ENCODE measurements around the gene MAPRE3. TPM values are rescaled to one million over a fixed set of nuclear protein-coding genes. Genes with fewer than 3 reads are reported as not detected.

MAPRE3 gene
- total RNA-seq, 2 donors from 2014 or later, result 9.3 to 15.8 TPM

DNA sequence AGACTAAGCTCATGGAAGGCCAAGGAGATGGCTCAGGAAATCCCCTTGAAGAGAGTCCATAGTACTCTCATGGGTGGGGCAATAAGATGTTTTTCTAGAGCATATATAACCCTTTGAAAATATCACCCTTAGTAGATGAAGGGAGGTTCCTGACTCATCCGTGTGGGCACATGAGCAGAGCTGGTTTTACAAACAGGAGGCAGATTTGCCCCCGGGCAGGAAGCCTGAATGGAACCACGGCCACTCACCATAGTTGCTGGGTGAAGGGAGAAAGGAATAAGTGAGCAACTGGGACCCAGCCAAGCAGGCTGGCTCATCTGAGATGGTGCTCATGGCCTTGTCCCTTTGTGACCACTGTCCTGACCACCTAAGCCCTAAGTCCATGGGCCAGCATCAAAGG lies 29.0 kb upstream of the MAPRE3 start:
- H3K36me3 ChIP-seq (replicated peaks in 1 of 2; ENCODE audit: insufficient read depth in 1 of 2, low read depth in 2 of 2), result no peaks in the 10 kb centered on the region
- WGBS, 2 donors, result 70 to 72% methylated on average over 3 of the region's 3 CpGs

DNA sequence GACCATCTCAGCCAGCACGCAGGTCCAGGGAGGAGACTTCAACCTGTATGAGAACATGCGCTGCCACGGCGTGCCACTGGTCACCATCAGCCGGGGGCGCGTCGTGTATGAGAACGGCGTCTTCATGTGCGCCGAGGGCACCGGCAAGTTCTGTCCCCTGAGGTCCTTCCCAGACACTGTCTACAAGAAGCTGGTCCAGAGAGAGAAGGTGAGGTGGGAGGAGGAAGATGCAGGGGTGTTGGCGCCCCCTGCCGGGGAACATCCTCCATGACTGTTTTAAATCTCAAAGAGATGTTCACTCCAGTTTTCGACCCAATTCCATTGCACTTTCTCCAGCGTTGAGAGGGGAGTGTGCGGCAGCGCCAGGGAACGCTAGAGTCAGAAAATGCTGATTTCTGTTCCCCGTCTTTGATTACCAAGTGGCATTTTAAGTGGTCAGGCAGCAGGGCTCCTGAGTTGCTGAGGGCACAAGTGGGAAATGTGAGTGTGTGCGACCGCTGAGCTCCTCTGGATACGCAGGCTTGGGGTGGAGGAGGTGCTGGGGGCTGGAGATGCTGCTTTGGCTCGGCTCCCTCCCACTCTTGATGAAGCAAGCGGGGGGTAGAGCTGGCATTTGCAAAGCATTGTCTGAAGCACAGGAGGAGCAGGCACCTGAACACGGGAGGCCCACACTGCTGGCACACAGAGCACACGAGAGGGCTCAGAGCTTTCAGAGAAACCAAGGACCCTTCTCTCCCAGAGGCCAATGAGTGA lies 27.7 kb upstream of the MAPRE3 start:
- H3K9me3 ChIP-seq, result no peaks in the 10 kb centered on the region
- no peak overlapping the region for H3K27ac ChIP-seq
- no peak for TF ChIP-seq POLR2A (IDR thresholded peaks at IDR 0.05)
- TF ChIP-seq, protein P1, sequence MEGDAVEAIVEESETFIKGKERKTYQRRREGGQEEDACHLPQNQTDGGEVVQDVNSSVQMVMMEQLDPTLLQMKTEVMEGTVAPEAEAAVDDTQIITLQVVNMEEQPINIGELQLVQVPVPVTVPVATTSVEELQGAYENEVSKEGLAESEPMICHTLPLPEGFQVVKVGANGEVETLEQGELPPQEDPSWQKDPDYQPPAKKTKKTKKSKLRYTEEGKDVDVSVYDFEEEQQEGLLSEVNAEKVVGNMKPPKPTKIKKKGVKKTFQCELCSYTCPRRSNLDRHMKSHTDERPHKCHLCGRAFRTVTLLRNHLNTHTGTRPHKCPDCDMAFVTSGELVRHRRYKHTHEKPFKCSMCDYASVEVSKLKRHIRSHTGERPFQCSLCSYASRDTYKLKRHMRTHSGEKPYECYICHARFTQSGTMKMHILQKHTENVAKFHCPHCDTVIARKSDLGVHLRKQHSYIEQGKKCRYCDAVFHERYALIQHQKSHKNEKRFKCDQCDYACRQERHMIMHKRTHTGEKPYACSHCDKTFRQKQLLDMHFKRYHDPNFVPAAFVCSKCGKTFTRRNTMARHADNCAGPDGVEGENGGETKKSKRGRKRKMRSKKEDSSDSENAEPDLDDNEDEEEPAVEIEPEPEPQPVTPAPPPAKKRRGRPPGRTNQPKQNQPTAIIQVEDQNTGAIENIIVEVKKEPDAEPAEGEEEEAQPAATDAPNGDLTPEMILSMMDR (IDR thresholded peaks at IDR 0.05), result peak; percentile 64 to 80 (median 70)
- peak; percentile 63 to 77 (median 68) for DNase-seq
- H3K4me1 ChIP-seq, result peaks cover 11% of the 10 kb centered on the region
- H3K36me3 ChIP-seq (replicated peaks in 1 of 2; ENCODE audit: insufficient read depth in 1 of 2, low read depth in 2 of 2), result no peaks in the 10 kb centered on the region
- H3K27me3 ChIP-seq, result peaks cover 0 to 7% of the 10 kb centered on the region in 2 donors
- ATAC-seq, result peak; percentile 49
- no peak overlapping the region for H3K4me3 ChIP-seq
- 26 to 27% methylated on average over 15 to 28 of the region's 28 CpGs for WGBS, 2 donors
- intact Hi-C loops (cut with DNase I), result loop anchor here (5.0 kb wide), 1 partner anchor 95 kb away; the partner anchor contains the start of gene DPYSL5

More for the DNA sequence above, 29.0 kb upstream of the MAPRE3 start:
- no peaks in the 10 kb centered on the region for H3K4me1 ChIP-seq
- TF ChIP-seq POLR2A (IDR thresholded peaks at IDR 0.05), result no peak
- TF ChIP-seq, protein P1 (IDR thresholded peaks at IDR 0.05), result no peak
- no peak overlapping the region for H3K27ac ChIP-seq
- H3K27me3 ChIP-seq, result peaks cover 0 to 7% of the 10 kb centered on the region in 2 donors
- no peak for DNase-seq
- no peak overlapping the region for H3K4me3 ChIP-seq
- no peak for ATAC-seq
- H3K9me3 ChIP-seq, result no peaks in the 10 kb centered on the region
- intact Hi-C loops (cut with DNase I), result loop anchor here (5.0 kb wide), 1 partner anchor 94 kb away; the partner anchor contains the start of gene DPYSL5

DNA sequence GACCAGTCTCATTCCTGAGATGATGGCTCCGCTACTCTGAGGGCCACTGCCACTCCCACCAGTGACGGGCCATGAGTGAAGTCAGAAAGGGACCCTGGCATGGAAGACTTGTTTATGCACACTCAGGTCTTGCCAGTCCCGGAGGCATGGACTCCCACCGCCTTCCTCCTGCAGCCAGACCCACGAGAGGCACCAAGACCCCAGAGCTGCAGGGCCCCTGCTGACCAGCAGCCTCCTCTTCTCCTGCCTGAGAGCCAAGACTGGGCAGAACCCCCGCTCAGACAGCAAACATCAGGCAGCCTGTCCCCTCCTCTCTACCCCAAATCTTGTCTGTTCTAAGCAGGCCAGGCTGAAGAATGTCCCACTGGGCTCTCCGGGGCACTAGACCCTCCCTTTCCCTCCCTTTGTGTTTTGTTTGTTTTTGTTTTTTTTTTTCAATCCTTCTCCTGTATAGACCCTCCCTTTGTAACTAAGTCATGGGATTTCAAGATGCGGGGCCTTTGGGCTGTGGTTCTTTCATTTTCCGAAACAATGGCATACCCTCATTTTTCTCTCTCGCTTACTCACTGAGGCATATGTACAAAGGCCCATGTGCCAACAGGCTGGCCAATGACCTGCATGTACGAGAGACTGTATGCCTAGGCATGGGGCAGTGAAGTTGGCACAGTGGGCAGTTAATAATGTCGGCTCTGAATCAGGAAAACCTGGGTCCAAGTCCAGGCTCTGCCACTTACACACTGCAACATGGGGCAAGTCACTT lies 24.3 kb upstream of the MAPRE3 start:
- Histone ChIP-seq H3K4me3 (no peak overlapping the region), H3K4me1 (peaks cover 11% of the 10 kb centered on the region), H3K36me3 (replicated peaks in 1 of 2; ENCODE audit: insufficient read depth in 1 of 2, low read depth in 2 of 2) (no peaks in the 10 kb centered on the region), H3K27ac (no peak overlapping the region), H3K27me3 (peaks cover 0 to 7% of the 10 kb centered on the region in 2 donors), H3K9me3 (no peaks in the 10 kb centered on the region)
- intact Hi-C loops (cut with DNase I), result no loop called here
- ATAC-seq (no peak), DNase-seq (no peak)
- TF ChIP-seq POLR2A (IDR thresholded peaks at IDR 0.05), result no peak
- TF ChIP-seq, protein P1 (IDR thresholded peaks at IDR 0.05), result no peak
- WGBS, 2 donors, result 87% methylated on average over 10 to 12 of the region's 12 CpGs

DNA sequence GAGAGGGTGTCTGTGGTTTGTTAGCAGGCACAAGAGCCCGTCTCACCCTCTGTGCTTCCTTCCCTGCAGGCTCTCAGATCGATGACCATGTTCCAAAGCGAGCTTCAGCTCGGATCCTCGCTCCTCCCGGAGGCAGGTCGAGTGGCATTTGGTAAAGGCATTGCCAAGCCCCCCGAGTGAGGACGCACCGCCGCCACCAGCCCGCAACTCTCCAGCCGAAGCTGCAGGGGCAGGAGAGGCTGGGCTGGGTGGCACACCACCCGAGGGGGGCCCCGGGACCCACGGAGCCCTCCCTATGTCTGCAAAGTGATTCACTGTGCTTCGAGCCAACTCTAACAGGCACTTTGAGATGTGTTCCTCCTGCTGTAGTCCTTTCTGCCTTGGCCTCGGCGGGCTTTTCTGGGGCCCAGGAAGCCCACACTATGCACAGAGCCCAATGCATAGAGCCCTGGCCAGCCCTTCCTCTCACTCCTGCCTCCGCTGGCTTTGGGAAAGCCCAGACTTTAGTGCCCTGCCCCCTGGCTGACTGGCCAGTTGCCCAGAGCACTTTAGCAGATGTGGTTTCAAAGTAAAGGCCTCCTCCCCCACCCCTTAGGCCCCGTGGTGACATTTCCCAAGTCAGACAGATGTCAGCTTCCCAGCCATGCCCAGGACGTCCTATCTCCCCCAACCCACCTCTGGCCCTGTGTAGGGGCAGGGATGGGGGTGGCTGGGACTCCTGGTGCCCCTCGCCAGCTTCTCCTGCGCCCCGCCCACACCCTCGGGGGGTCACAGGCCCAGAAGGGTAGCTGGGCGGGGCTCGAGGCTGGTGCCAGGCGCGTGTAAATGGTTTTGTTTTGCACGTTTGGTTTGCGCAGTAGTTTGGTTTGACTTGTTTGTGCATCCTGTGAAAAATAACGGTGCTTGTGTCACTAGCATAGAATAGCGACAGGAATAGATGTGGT lies 23.3 kb upstream of the MAPRE3 start:
- no peak for TF ChIP-seq POLR2A (IDR thresholded peaks at IDR 0.05)
- TF ChIP-seq, protein P1 (IDR thresholded peaks at IDR 0.05), result peak in 4 of 7 experiments; percentile 14 to 37 (median 26)
- Histone ChIP-seq H3K27me3 (peaks cover 0 to 7% of the 10 kb centered on the region in 2 donors), H3K36me3 (replicated peaks in 1 of 2; ENCODE audit: insufficient read depth in 1 of 2, low read depth in 2 of 2) (no peaks in the 10 kb centered on the region), H3K27ac (no peak overlapping the region), H3K9me3 (no peaks in the 10 kb centered on the region), H3K4me3 (no peak overlapping the region), H3K4me1 (peaks cover 11% of the 10 kb centered on the region)
- 11 to 42% methylated on average over 12 to 34 of the region's 34 CpGs for WGBS, 2 donors
- intact Hi-C loops (cut with DNase I), result no loop called here
- DNase-seq (peak; percentile 77 to 86 (median 84)), ATAC-seq (peak; percentile 84)

All from body of pancreas (tissue), 4 donors.